ENCODE results near the gene OR2L3. TPM values are rescaled to one million over a fixed set of nuclear protein-coding genes. Genes with fewer than 3 reads are reported as not detected.

OR2L3 gene
- total and polyA plus RNA-seq, 10 of the 15 experiments (the other 5 are each of a cell fraction or from before 2014, with no cell fraction given), result not detected

GRCh38 chr1:248094884-248095283 lies 48.2 kb downstream of the OR2L3 start, which contains the start of gene OR2L13:
TSS of gene OR2L13 (plus strand) at chr1:248095184. CDS start at chr1:248099376, 4,192 bp downstream.
- Histone ChIP-seq H3K27ac (ENCODE audit: control insufficient read depth, insufficient read depth) (no peak within 1 kb of the TSS), H3K27me3 (replicated peaks in 1 of 2; ENCODE audit: control insufficient read depth in 2 of 2, insufficient read depth in 2 of 2, low read length in 1 of 2) (no peaks in the 10 kb centered on the region), H3K4me1 (ENCODE audit: control insufficient read depth, insufficient read depth, low read length) (no peaks in the 10 kb centered on the region), H3K9me3 (replicated peaks; ENCODE audit: control insufficient read depth, insufficient read depth, low read length) (no peaks in the 10 kb centered on the region), H3K79me2 (ENCODE audit: control insufficient read depth, insufficient read depth, low read length) (no peaks in the 10 kb centered on the region), H3K4me2 (ENCODE audit: control insufficient read depth, insufficient read depth) (no peak within 1 kb of the TSS), H3K4me3 (no peak within 1 kb of the TSS), H2AFZ (ENCODE audit: control insufficient read depth, low read depth, low read length) (no peak within 1 kb of the TSS), H3K36me3 (ENCODE audit: control insufficient read depth in 2 of 2, insufficient read depth in 2 of 2, low read length in 1 of 2) (no peaks in the 10 kb centered on the region), H4K20me1 (ENCODE audit: control insufficient read depth, insufficient read depth) (no peaks in the 10 kb centered on the region), H3K9ac (ENCODE audit: control insufficient read depth, insufficient read depth, low read length) (no peak within 1 kb of the TSS)
- DNase-seq (ENCODE audit: low read depth, low spot score), result no peak
- no peak for TF ChIP-seq POLR2A (IDR thresholded peaks at IDR 0.05; ENCODE audit: low read depth, low read length)
- ATAC-seq, result no peak
- intact Hi-C loops (cut with micrococcal nuclease; ENCODE audit: unreplicated experiment) (no loop called here), in situ Hi-C loops (cut with MboI) (no loop called here)
- ChIA-PET RAD21 (ENCODE audit: unreplicated experiment) (no interaction called here), POLR2A (no interaction called here), SMC1A (ENCODE audit: uncharacterized antibody, unreplicated experiment) (no interaction called here), CTCF (no interaction called here)
- no TSS peak for BruUV-seq (replicated peaks)
- WGBS (ENCODE audit: insufficient coverage, insufficient replicate concordance, low lambda C conversion rate, missing lambda C conversion rate), result 0% methylated on average over 1 of the region's 1 CpG
- FAIRE-seq, result no peak

- DNase-seq (ENCODE audit: low read depth, low spot score) (no peak), FAIRE-seq (no peak), ATAC-seq (no peak)
- in situ Hi-C loops (cut with MboI), result no loop called here
- no peaks in the 10 kb centered on the region for H3K36me3 ChIP-seq (ENCODE audit: control insufficient read depth in 2 of 2, insufficient read depth in 2 of 2, low read length in 1 of 2)
- no peak overlapping the region for H3K4me2 ChIP-seq (ENCODE audit: control insufficient read depth, insufficient read depth)
- intact Hi-C loops (cut with micrococcal nuclease; ENCODE audit: unreplicated experiment), result no loop called here
- H2AFZ ChIP-seq (ENCODE audit: control insufficient read depth, low read depth, low read length), result no peak overlapping the region
- H3K4me3 ChIP-seq, result no peak overlapping the region
- ChIA-PET SMC1A (ENCODE audit: uncharacterized antibody, unreplicated experiment) (no interaction called here), CTCF (no interaction called here), RAD21 (ENCODE audit: unreplicated experiment) (no interaction called here), POLR2A (no interaction called here)
- H4K20me1 ChIP-seq (ENCODE audit: control insufficient read depth, insufficient read depth), result no peaks in the 10 kb centered on the region
- H3K27ac ChIP-seq (ENCODE audit: control insufficient read depth, insufficient read depth), result no peak overlapping the region
- no peak overlapping the region for H3K9ac ChIP-seq (ENCODE audit: control insufficient read depth, insufficient read depth, low read length)
- no peaks in the 10 kb centered on the region for H3K9me3 ChIP-seq (replicated peaks; ENCODE audit: control insufficient read depth, insufficient read depth, low read length)
- 0% methylated on average over 1 of the region's 1 CpG for WGBS (ENCODE audit: insufficient coverage, insufficient replicate concordance, low lambda C conversion rate, missing lambda C conversion rate)
- BruUV-seq (replicated peaks), result no TSS peak
- TF ChIP-seq LARP7 (IDR thresholded peaks at IDR 0.05) (no peak), STAT3 (IDR thresholded peaks at IDR 0.05; ENCODE audit: low read depth, low read length) (no peak), NR2F1 (conservative IDR thresholded peaks at IDR 0.05) (no peak), ZNF207 (IDR thresholded peaks at IDR 0.05; ENCODE audit: borderline replicate concordance) (no peak), SRF (IDR thresholded peaks at IDR 0.05; ENCODE audit: low read depth in 2 of 2, low read length in 2 of 2) (no peak), RAD21 (IDR thresholded peaks at IDR 0.05; ENCODE audit: insufficient read depth, low read depth, low read length) (no peak), ETV6 (conservative IDR thresholded peaks at IDR 0.05 in 1 of 2, IDR thresholded peaks at IDR 0.05 in 1 of 2; ENCODE audit: borderline replicate concordance in 1 of 2, low read depth in 1 of 2) (no peak), CEBPB (IDR thresholded peaks at IDR 0.05; ENCODE audit: borderline replicate concordance in 1 of 2, low read depth in 2 of 2, low read length in 2 of 2) (no peak), NFIC (IDR thresholded peaks at IDR 0.05; ENCODE audit: low read depth, low read length) (no peak), ZBTB33 (IDR thresholded peaks at IDR 0.05) (no peak), EP300 (IDR thresholded peaks at IDR 0.05; ENCODE audit: borderline replicate concordance in 1 of 2, control insufficient read depth in 1 of 2, low read depth in 2 of 2, low read length in 2 of 2) (no peak), SUPT20H (IDR thresholded peaks at IDR 0.05; ENCODE audit: borderline replicate concordance, control insufficient read depth, low read depth, low read length) (no peak)
- no peaks in the 10 kb centered on the region for H3K27me3 ChIP-seq (replicated peaks in 1 of 2; ENCODE audit: control insufficient read depth in 2 of 2, insufficient read depth in 2 of 2, low read length in 1 of 2)
- H3K79me2 ChIP-seq (ENCODE audit: control insufficient read depth, insufficient read depth, low read length), result no peaks in the 10 kb centered on the region
- H3K4me1 ChIP-seq (ENCODE audit: control insufficient read depth, insufficient read depth, low read length), result no peaks in the 10 kb centered on the region
These were observed 51.9 kb downstream of the OR2L3 start for GRCh38 chr1:248098529-248098928.

Data from GM12878 (cell line).